Gastroesophageal sphincter (tissue), 3 donors: ENCODE results near the gene LDLRAD3.

Experiments
- POLR2AphosphoS5 ChIP-seq: sonication (generic); formaldehyde crosslinking; IDR thresholded peaks from one replicate; pipeline ENCODE4 v1.6.1; 2017; ENCODE audit warnings: antibody characterized with exemption
- TF ChIP-seq, protein P1 (sequence below), 4 experiments: fragments of 200-600 bp in 2 of 4; fragments of 450-650 bp in 2 of 4; sonication (generic) in 1 of 4; IDR thresholded peaks; one replicate each; pipeline ENCODE4 v1.5.1; 2017 to 2019; ENCODE audit warnings: antibody characterized with exemption in 4 of 4, mild to moderate bottlenecking in 2 of 4, moderate library complexity in 2 of 4

DNA sequence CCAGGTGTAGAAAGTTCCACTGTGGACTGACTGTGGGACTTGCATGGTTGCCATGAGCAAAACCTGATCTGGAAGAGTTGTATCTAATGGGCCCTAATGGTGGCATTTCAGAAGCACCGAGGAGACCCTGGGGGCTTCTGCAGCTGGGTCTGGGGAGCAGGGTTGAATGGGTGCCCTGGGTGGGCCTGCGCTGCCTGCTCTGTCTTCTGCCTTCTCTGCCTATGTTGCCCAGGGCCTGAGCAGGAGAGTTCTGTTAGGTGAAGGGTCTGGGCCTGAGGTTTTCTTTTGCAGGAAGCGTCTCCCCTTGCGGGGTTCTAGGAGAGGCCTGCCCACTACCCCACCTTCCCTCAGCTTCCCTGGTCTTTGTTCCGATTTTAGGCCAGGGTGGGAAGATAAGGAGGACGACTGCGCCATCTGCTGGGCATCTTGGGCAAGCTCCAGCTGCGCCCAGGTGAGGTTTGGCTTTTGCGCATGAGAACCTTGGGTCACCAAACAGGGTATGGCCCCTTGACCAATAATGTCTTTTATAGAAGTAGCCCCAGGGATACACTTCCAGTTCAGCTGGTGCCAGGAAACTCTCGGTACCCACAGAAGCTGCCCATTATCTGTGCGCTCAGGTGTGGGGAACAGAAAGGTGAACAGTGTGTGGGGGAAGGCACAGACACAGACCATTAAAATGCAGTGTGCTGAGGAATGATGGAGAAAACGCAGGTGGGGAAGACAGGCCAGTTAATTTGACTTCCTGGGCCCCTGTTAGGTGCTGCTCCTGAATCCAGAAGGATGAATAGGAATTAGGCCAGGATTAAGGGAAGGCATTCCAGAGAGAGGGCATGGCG is 322.1 kb downstream of the LDLRAD3 start:
- no peak for TF ChIP-seq POLR2AphosphoS5
- TF ChIP-seq, protein P1, sequence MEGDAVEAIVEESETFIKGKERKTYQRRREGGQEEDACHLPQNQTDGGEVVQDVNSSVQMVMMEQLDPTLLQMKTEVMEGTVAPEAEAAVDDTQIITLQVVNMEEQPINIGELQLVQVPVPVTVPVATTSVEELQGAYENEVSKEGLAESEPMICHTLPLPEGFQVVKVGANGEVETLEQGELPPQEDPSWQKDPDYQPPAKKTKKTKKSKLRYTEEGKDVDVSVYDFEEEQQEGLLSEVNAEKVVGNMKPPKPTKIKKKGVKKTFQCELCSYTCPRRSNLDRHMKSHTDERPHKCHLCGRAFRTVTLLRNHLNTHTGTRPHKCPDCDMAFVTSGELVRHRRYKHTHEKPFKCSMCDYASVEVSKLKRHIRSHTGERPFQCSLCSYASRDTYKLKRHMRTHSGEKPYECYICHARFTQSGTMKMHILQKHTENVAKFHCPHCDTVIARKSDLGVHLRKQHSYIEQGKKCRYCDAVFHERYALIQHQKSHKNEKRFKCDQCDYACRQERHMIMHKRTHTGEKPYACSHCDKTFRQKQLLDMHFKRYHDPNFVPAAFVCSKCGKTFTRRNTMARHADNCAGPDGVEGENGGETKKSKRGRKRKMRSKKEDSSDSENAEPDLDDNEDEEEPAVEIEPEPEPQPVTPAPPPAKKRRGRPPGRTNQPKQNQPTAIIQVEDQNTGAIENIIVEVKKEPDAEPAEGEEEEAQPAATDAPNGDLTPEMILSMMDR (IDR thresholded peaks at IDR 0.05), result peak; percentile 40 to 81 (median 72)
